Measurements from ENCODE around the gene HMCN2.

GRCh38 chr9:130333712-130334062 lies 68.1 kb downstream of the HMCN2 start:
- no peak for TF ChIP-seq POLR2AphosphoS5 (IDR thresholded peaks at IDR 0.05)
- no peak for TF ChIP-seq CTCF (IDR thresholded peaks at IDR 0.05)
- no peak for TF ChIP-seq POLR2A (IDR thresholded peaks at IDR 0.05)
